ENCODE data around the gene ARL15.
"Not testable (repeated sequence)": the region's sequence is repeated elsewhere in the genome, so short reads cannot be mapped to it uniquely, and the experiment has no call there.

ARL15 gene

GRCh38 chr5:53996008-53996407, 314.4 kb downstream of the ARL15 start:
- H3K36me3 ChIP-seq (ENCODE audit: control insufficient read depth, insufficient read depth, low read length), result no peaks in the 10 kb centered on the region
- H3K27me3 ChIP-seq (ENCODE audit: control insufficient read depth, insufficient read depth, low read length), result no peaks in the 10 kb centered on the region
- no peak overlapping the region for H3K9ac ChIP-seq (ENCODE audit: low read length)
- no peaks in the 10 kb centered on the region for H3K9me3 ChIP-seq (ENCODE audit: control insufficient read depth, low read length)
- no peaks in the 10 kb centered on the region for H3K4me1 ChIP-seq (ENCODE audit: control insufficient read depth, insufficient read depth, low read length)
- H3K4me3 ChIP-seq (ENCODE audit: low read length), result no peak overlapping the region

DNA sequence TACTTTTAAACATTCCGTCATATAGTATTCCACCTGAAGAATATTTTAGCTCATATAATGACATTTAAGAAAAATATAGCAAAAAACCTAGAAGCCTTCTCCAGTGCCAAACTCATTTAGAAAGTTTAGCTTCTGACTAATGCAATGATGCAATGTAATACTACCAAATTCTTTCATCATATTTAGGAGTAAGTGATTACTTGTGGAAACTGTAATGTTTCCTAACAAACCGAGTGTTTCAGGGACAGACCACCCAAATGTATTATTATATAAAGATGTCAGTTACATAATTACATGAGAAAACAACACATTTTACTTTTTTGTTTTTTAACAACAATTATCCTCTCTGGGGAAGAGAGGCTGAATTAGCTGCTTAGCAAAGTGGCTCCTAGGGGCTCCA, 316.2 kb downstream of the ARL15 start:
- no peaks in the 10 kb centered on the region for H3K4me1 ChIP-seq (ENCODE audit: control insufficient read depth, insufficient read depth, low read length)
- no peaks in the 10 kb centered on the region for H3K36me3 ChIP-seq (ENCODE audit: control insufficient read depth, insufficient read depth, low read length)
- no peaks in the 10 kb centered on the region for H3K9me3 ChIP-seq (ENCODE audit: control insufficient read depth, low read length)
- H3K9ac ChIP-seq (ENCODE audit: low read length), result no peak overlapping the region
- no peak overlapping the region for H3K4me3 ChIP-seq (ENCODE audit: low read length)
- no peaks in the 10 kb centered on the region for H3K27me3 ChIP-seq (ENCODE audit: control insufficient read depth, insufficient read depth, low read length)

DNA sequence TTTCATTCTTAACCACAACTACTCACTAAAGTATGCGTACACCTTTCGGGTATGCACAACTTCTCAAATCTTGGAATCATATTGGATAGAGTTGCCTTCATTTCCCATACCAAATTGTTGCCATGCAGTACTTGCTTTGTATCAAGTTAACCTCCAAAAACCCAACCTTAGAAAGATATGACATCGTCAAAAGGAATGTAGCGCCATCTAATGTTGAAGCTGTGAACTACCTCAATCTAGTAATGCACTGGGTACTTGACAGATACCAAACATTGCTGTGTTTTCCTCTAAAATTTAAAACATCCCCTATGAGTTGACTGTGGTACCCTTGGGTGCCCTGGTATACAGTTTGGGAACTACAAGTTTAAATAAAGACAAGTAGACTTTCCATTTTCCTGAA, 318.4 kb downstream of the ARL15 start:
- no peaks in the 10 kb centered on the region for H3K36me3 ChIP-seq (ENCODE audit: control insufficient read depth, insufficient read depth, low read length)
- no peak overlapping the region for H3K4me3 ChIP-seq (ENCODE audit: low read length)
- no peaks in the 10 kb centered on the region for H3K9me3 ChIP-seq (ENCODE audit: control insufficient read depth, low read length)
- H3K4me1 ChIP-seq (ENCODE audit: control insufficient read depth, insufficient read depth, low read length), result no peaks in the 10 kb centered on the region
- H3K27me3 ChIP-seq (ENCODE audit: control insufficient read depth, insufficient read depth, low read length), result no peaks in the 10 kb centered on the region
- no peak overlapping the region for H3K9ac ChIP-seq (ENCODE audit: low read length)

- Histone ChIP-seq H3K36me3 (ENCODE audit: control insufficient read depth, insufficient read depth, low read length) (no peaks in the 10 kb centered on the region), H3K4me1 (ENCODE audit: control insufficient read depth, insufficient read depth, low read length) (no peaks in the 10 kb centered on the region), H3K4me3 (ENCODE audit: low read length) (no peak overlapping the region), H3K9ac (ENCODE audit: low read length) (no peak overlapping the region), H3K27me3 (ENCODE audit: control insufficient read depth, insufficient read depth, low read length) (no peaks in the 10 kb centered on the region), H3K9me3 (ENCODE audit: control insufficient read depth, low read length) (no peaks in the 10 kb centered on the region)
These were observed 323.3 kb downstream of the ARL15 start for GRCh38 chr5:53987101-53987500.

DNA sequence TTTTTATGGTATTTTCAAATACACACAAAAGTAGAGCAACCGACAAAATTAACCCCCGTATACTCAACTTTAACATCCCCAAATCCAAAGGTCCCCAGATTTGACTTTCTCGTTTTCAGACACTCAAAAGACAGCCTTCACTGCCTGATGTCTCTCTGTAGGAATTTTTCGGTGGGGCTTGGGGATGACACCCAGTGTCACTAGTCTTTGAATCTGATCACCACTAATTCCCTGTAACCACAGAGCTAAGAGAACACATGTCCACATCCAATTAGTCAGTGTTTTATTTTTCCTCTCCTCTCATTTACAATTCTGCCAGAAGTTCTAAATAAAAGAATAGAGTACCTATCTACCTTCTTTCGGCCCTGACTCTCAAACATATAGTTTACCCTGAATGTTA, 324.6 kb downstream of the ARL15 start:
- H3K27me3 ChIP-seq (ENCODE audit: control insufficient read depth, insufficient read depth, low read length), result no peaks in the 10 kb centered on the region
- H3K4me1 ChIP-seq (ENCODE audit: control insufficient read depth, insufficient read depth, low read length), result no peaks in the 10 kb centered on the region
- H3K9ac ChIP-seq (ENCODE audit: low read length), result no peak overlapping the region
- H3K9me3 ChIP-seq (ENCODE audit: control insufficient read depth, low read length), result no peaks in the 10 kb centered on the region
- H3K36me3 ChIP-seq (ENCODE audit: control insufficient read depth, insufficient read depth, low read length), result no peaks in the 10 kb centered on the region
- no peak overlapping the region for H3K4me3 ChIP-seq (ENCODE audit: low read length)

- H3K27me3 ChIP-seq (ENCODE audit: control insufficient read depth, insufficient read depth, low read length), result no peaks in the 10 kb centered on the region
- no peaks in the 10 kb centered on the region for H3K9me3 ChIP-seq (ENCODE audit: control insufficient read depth, low read length)
- no peaks in the 10 kb centered on the region for H3K36me3 ChIP-seq (ENCODE audit: control insufficient read depth, insufficient read depth, low read length)
- H3K4me3 ChIP-seq (ENCODE audit: low read length), result no peak overlapping the region
- no peak overlapping the region for H3K9ac ChIP-seq (ENCODE audit: low read length)
- H3K4me1 ChIP-seq (ENCODE audit: control insufficient read depth, insufficient read depth, low read length), result no peaks in the 10 kb centered on the region
These were observed 325.4 kb downstream of the ARL15 start for GRCh38 chr5:53984971-53985370.

GRCh38 chr5:53983568-53984460, 326.6 kb downstream of the ARL15 start:
- Histone ChIP-seq H3K9me3 (ENCODE audit: control insufficient read depth, low read length) (no peaks in the 10 kb centered on the region), H3K9ac (ENCODE audit: low read length) (no peak overlapping the region), H3K27me3 (ENCODE audit: control insufficient read depth, insufficient read depth, low read length) (no peaks in the 10 kb centered on the region), H3K4me1 (ENCODE audit: control insufficient read depth, insufficient read depth, low read length) (no peaks in the 10 kb centered on the region), H3K4me3 (ENCODE audit: low read length) (no peak overlapping the region), H3K36me3 (ENCODE audit: control insufficient read depth, insufficient read depth, low read length) (no peaks in the 10 kb centered on the region)

DNA sequence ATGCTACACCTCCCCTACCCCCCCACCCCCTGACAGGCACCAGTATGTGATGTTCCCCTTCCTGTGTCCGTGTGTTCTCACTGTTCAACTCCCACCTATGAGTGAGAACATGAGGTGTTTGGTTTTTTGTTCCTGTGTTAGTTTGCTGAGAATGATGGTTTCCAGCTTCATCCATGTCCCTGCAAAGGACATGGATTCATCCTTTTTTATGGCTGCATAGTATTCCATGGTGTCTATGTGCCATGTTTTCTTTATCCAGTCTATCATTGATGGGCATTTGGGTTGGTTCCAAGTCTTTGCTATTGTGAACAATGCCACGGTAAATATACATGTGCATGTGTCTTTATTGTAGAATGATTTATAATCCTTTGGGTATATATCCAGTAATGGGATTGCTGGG, 328.1 kb downstream of the ARL15 start:
- H3K27me3 ChIP-seq (ENCODE audit: control insufficient read depth, insufficient read depth, low read length); H3K4me1 ChIP-seq (ENCODE audit: control insufficient read depth, insufficient read depth, low read length); H3K36me3 ChIP-seq (ENCODE audit: control insufficient read depth, insufficient read depth, low read length); H3K9me3 ChIP-seq (ENCODE audit: control insufficient read depth, low read length); H3K9ac ChIP-seq (ENCODE audit: low read length); H3K4me3 ChIP-seq (ENCODE audit: low read length): not testable (repeated sequence)

GRCh38 chr5:53980061-53980460, 330.3 kb downstream of the ARL15 start:
- no peaks in the 10 kb centered on the region for H3K4me1 ChIP-seq (ENCODE audit: control insufficient read depth, insufficient read depth, low read length)
- no peaks in the 10 kb centered on the region for H3K36me3 ChIP-seq (ENCODE audit: control insufficient read depth, insufficient read depth, low read length)
- no peaks in the 10 kb centered on the region for H3K9me3 ChIP-seq (ENCODE audit: control insufficient read depth, low read length)
- no peaks in the 10 kb centered on the region for H3K27me3 ChIP-seq (ENCODE audit: control insufficient read depth, insufficient read depth, low read length)
- H3K9ac ChIP-seq (ENCODE audit: low read length), result no peak overlapping the region
- no peak overlapping the region for H3K4me3 ChIP-seq (ENCODE audit: low read length)

GRCh38 chr5:53974021-53974420, 336.4 kb downstream of the ARL15 start:
- Histone ChIP-seq H3K9ac (ENCODE audit: low read length) (no peak overlapping the region), H3K4me3 (ENCODE audit: low read length) (no peak overlapping the region), H3K4me1 (ENCODE audit: control insufficient read depth, insufficient read depth, low read length) (peaks cover 4% of the 10 kb centered on the region), H3K36me3 (ENCODE audit: control insufficient read depth, insufficient read depth, low read length) (no peaks in the 10 kb centered on the region), H3K27me3 (ENCODE audit: control insufficient read depth, insufficient read depth, low read length) (no peaks in the 10 kb centered on the region), H3K9me3 (ENCODE audit: control insufficient read depth, low read length) (no peaks in the 10 kb centered on the region)

GRCh38 chr5:53972314-53972713, 338.1 kb downstream of the ARL15 start:
- no peaks in the 10 kb centered on the region for H3K36me3 ChIP-seq (ENCODE audit: control insufficient read depth, insufficient read depth, low read length)
- no peaks in the 10 kb centered on the region for H3K27me3 ChIP-seq (ENCODE audit: control insufficient read depth, insufficient read depth, low read length)
- H3K4me1 ChIP-seq (ENCODE audit: control insufficient read depth, insufficient read depth, low read length), result peaks cover 4% of the 10 kb centered on the region
- H3K9me3 ChIP-seq (ENCODE audit: control insufficient read depth, low read length), result no peaks in the 10 kb centered on the region
- no peak overlapping the region for H3K9ac ChIP-seq (ENCODE audit: low read length)
- H3K4me3 ChIP-seq (ENCODE audit: low read length), result no peak overlapping the region

DNA sequence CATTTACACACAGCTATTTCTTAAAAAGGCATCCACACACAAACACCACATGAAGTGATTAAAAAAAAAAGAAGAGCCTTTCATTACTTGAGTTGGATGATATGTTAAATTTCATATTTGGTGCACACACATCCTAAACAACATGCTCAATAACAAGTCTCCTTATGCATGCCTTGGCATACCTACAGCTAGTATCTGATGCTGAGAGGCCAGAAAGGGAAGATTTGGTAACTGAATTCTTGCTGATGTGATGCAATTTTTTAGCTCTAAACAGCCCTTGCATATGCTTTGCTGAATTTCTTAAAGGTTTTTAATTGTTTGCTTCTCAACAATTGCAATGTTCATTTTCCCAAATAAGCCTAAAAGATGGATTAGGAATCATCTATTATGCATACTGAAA, 338.8 kb downstream of the ARL15 start:
- Histone ChIP-seq H3K27me3 (ENCODE audit: control insufficient read depth, insufficient read depth, low read length) (no peaks in the 10 kb centered on the region), H3K9me3 (ENCODE audit: control insufficient read depth, low read length) (no peaks in the 10 kb centered on the region), H3K4me3 (ENCODE audit: low read length) (no peak overlapping the region), H3K9ac (ENCODE audit: low read length) (no peak overlapping the region), H3K4me1 (ENCODE audit: control insufficient read depth, insufficient read depth, low read length) (peaks cover 4% of the 10 kb centered on the region), H3K36me3 (ENCODE audit: control insufficient read depth, insufficient read depth, low read length) (no peaks in the 10 kb centered on the region)

DNA sequence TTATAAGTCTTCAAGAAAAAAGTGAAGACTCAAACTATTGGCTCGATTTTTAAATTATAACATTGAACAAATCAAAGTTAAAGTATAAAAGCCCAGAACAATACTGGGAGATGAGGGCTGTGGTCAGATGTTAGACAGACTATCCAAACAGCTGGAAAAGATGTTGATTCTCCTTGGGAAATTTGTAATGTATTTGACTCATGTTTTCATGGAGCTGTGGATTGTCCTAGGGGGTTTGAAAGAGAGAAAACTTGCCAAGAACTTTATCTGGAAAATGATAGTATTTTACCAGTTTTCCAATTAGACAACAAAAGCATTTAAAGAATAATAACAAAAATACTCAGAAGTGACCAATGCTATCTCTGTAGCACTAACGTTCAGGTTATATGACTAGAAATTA, 339.2 kb downstream of the ARL15 start:
- Histone ChIP-seq H3K27me3 (ENCODE audit: control insufficient read depth, insufficient read depth, low read length) (no peaks in the 10 kb centered on the region), H3K9me3 (ENCODE audit: control insufficient read depth, low read length) (no peaks in the 10 kb centered on the region), H3K36me3 (ENCODE audit: control insufficient read depth, insufficient read depth, low read length) (no peaks in the 10 kb centered on the region), H3K4me3 (ENCODE audit: low read length) (no peak overlapping the region), H3K4me1 (ENCODE audit: control insufficient read depth, insufficient read depth, low read length) (peaks cover 4% of the 10 kb centered on the region), H3K9ac (ENCODE audit: low read length) (no peak overlapping the region)

Measured in mucosa of stomach (tissue), 1 donor.